AG10803 (cell line): ENCODE results near the gene PROKR1.

Experiments used
- DNase-seq: peaks from one replicate; pipeline ENCODE4 v3.0.0; 2010; ENCODE audit warnings: low read depth
- H3K4me3 ChIP-seq: 2 replicates; pipeline ENCODE4 v1.5.1; 2011; ENCODE audit warnings: mild to moderate bottlenecking, low read length, control low read depth
- TF ChIP-seq, protein P1 (sequence below): conservative IDR thresholded peaks from 2 replicates; pipeline ENCODE4 v1.5.1; 2011; ENCODE audit warnings: mild to moderate bottlenecking, low read length, control low read depth, inconsistent platforms

PROKR1 gene

GRCh38 chr2:68637047-68637446 lies 6.3 kb upstream of the PROKR1 start:
- TF ChIP-seq, protein P1, sequence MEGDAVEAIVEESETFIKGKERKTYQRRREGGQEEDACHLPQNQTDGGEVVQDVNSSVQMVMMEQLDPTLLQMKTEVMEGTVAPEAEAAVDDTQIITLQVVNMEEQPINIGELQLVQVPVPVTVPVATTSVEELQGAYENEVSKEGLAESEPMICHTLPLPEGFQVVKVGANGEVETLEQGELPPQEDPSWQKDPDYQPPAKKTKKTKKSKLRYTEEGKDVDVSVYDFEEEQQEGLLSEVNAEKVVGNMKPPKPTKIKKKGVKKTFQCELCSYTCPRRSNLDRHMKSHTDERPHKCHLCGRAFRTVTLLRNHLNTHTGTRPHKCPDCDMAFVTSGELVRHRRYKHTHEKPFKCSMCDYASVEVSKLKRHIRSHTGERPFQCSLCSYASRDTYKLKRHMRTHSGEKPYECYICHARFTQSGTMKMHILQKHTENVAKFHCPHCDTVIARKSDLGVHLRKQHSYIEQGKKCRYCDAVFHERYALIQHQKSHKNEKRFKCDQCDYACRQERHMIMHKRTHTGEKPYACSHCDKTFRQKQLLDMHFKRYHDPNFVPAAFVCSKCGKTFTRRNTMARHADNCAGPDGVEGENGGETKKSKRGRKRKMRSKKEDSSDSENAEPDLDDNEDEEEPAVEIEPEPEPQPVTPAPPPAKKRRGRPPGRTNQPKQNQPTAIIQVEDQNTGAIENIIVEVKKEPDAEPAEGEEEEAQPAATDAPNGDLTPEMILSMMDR: no peak
- no peak overlapping the region for H3K4me3 ChIP-seq
- DNase-seq: no peak

DNA sequence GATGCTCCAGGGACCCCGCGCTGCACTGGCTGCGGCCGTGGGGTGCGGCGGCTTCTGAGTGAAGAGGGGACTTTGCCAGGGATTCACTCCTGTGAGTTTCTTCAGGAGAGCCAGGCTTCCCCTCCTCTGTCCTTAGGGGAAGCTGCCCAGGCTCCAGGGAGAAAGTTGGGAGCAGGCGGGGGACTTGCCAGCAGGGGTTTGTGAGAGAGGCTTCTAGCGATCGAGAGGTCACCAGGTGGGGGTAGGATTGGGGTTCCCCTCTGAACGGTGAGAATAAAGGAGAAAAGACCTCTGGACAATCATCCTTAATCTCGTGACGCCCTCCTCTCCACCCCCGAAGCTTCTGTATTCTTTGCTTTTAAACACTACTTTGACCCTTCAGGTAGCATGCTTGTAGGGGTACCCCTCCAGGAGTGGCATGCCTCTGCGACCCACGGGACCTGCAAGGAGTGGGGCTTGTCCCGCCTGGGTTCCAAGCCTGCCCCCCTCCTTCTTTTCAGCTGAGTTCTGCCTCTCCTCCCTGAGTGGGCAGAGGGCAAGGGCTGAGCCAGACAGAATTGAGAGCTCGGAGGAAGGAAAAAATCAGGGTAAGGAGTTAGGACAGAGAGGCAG lies 601 bp downstream of the PROKR1 start:
- TF ChIP-seq, protein P1: no peak
- no peak for DNase-seq
- H3K4me3 ChIP-seq: no peak overlapping the region

GRCh38 chr2:68645523-68645922 lies 2.1 kb downstream of the PROKR1 start:
- no peak overlapping the region for H3K4me3 ChIP-seq
- no peak for DNase-seq
- TF ChIP-seq, protein P1: no peak

GRCh38 chr2:68646303-68646702 lies 2.9 kb downstream of the PROKR1 start:
- TF ChIP-seq, protein P1: no peak
- DNase-seq: no peak
- no peak overlapping the region for H3K4me3 ChIP-seq

GRCh38 chr2:68650645-68651044 lies 7.3 kb downstream of the PROKR1 start:
- no peak overlapping the region for H3K4me3 ChIP-seq
- TF ChIP-seq, protein P1: no peak
- DNase-seq: no peak

- no peak for DNase-seq
- no peak overlapping the region for H3K4me3 ChIP-seq
- TF ChIP-seq, protein P1: no peak
Observed at GRCh38 chr2:68653034-68653433, 9.7 kb downstream of the PROKR1 start.

GRCh38 chr2:68653538-68653982 lies 10.2 kb downstream of the PROKR1 start:
- no peak for DNase-seq
- TF ChIP-seq, protein P1: no peak
- H3K4me3 ChIP-seq: no peak overlapping the region
